ENCODE measurements around the gene WFIKKN1. TPM values are rescaled to one million over a fixed set of nuclear protein-coding genes. Genes with fewer than 3 reads are reported as not detected.

Gene WFIKKN1
- total and polyA plus RNA-seq, 11 donors, result 0.15 to 1.1 (median 0.29) TPM

GRCh38 chr16:620700-621525 lies 9.9 kb upstream of the WFIKKN1 start:
- H3K27ac ChIP-seq, result no peak overlapping the region
- TF ChIP-seq POLR2A (IDR thresholded peaks at IDR 0.05), result no peak
- no peak for TF ChIP-seq CTCF (IDR thresholded peaks at IDR 0.05)
- 85 to 89% (median 88%) methylated on average over 24 to 41 of the region's 41 CpGs for WGBS, 4 donors
- no peak overlapping the region for H3K4me3 ChIP-seq
- no peaks in the 10 kb centered on the region for H3K4me1 ChIP-seq
- DNase-seq (peak in 1 of 5 donors; percentile 24), ATAC-seq (no peak)
- intact Hi-C loops (cut with DNase I), result no loop called here
- H3K27me3 ChIP-seq, result no peaks in the 10 kb centered on the region
- peaks cover 0 to 17% (median 7%) of the 10 kb centered on the region in 9 donors for H3K36me3 ChIP-seq
- no peaks in the 10 kb centered on the region for H3K9me3 ChIP-seq

- ATAC-seq, result no peak
- Histone ChIP-seq H3K4me3 (no peak overlapping the region), H3K4me1 (no peaks in the 10 kb centered on the region), H3K27ac (no peak overlapping the region), H3K36me3 (peaks cover 0 to 24% (median 12%) of the 10 kb centered on the region in 9 donors), H3K27me3 (no peaks in the 10 kb centered on the region), H3K9me3 (no peaks in the 10 kb centered on the region)
- 89 to 91% (median 91%) methylated on average over 20 to 21 of the region's 21 CpGs for WGBS, 4 donors
- intact Hi-C loops (cut with DNase I), result no loop called here
- peak in 1 of 5 donors; percentile 18 for DNase-seq
- TF ChIP-seq CTCF (IDR thresholded peaks at IDR 0.05), result no peak
- TF ChIP-seq POLR2A (IDR thresholded peaks at IDR 0.05), result no peak
Measured at GRCh38 chr16:621526-622105, 9.2 kb upstream of the WFIKKN1 start.

- H3K27ac ChIP-seq, result peak overlapping the region in 1 of 12 donors; percentile 69
- no peaks in the 10 kb centered on the region for H3K9me3 ChIP-seq
- H3K36me3 ChIP-seq, result peaks cover 0 to 31% (median 11%) of the 10 kb centered on the region in 9 donors
- intact Hi-C loops (cut with DNase I), result no loop called here
- no peak overlapping the region for H3K4me3 ChIP-seq
- DNase-seq (peak in 1 of 5 donors; percentile 17), ATAC-seq (no peak)
- TF ChIP-seq CTCF (IDR thresholded peaks at IDR 0.05) (no peak), POLR2A (IDR thresholded peaks at IDR 0.05) (no peak)
- WGBS, 4 donors, result 90 to 95% (median 95%) methylated on average over 17 of the region's 17 CpGs
- no peaks in the 10 kb centered on the region for H3K4me1 ChIP-seq
- H3K27me3 ChIP-seq, result no peaks in the 10 kb centered on the region
Measured at GRCh38 chr16:622920-623280, 7.9 kb upstream of the WFIKKN1 start.

- Histone ChIP-seq H3K4me3 (no peak overlapping the region), H3K27ac (no peak overlapping the region), H3K9me3 (no peaks in the 10 kb centered on the region), H3K4me1 (peaks cover 0 to 8% (median 3%) of the 10 kb centered on the region in 12 donors), H3K27me3 (no peaks in the 10 kb centered on the region), H3K36me3 (peaks cover 0 to 39% (median 10%) of the 10 kb centered on the region in 9 donors)
- 77 to 87% (median 85%) methylated on average over 9 to 10 of the region's 10 CpGs for WGBS, 4 donors
- no peak for ATAC-seq
- intact Hi-C loops (cut with DNase I), result loop anchor here in 3 of 10 donors (5.0 kb wide), 2 partner anchors 32 to 47 kb away; partner anchors contain the start of gene RAB40C (in 2 of the 3)
- no peak for DNase-seq
- TF ChIP-seq POLR2A (IDR thresholded peaks at IDR 0.05) (no peak), CTCF (IDR thresholded peaks at IDR 0.05) (no peak)
Measured at GRCh38 chr16:624526-625070, 6.2 kb upstream of the WFIKKN1 start.
